Brain microvascular endothelial cell (primary cell): ENCODE measurements around the gene SLC9C1.

Source experiments
- DNase-seq: peaks from one replicate; pipeline ENCODE4 v3.0.0-alpha.2; 2020
- H3K27ac ChIP-seq: fragments of 250-450 bp; sonication (Bioruptor Pico); 2 replicates; pipeline ENCODE4 v1.5.1; 2020; ENCODE audit warnings: mild to moderate bottlenecking, moderate library complexity
- H3K27me3 ChIP-seq: fragments of 250-450 bp; sonication (Bioruptor Pico); replicated peaks from 2 replicates; pipeline ENCODE4 v1.5.1; 2020; ENCODE audit warnings: mild to moderate bottlenecking
- H3K36me3 ChIP-seq: fragments of 250-450 bp; sonication (Bioruptor Pico); replicated peaks from 2 replicates; pipeline ENCODE4 v1.5.1; 2020; ENCODE audit warnings: mild to moderate bottlenecking
- H3K4me3 ChIP-seq: 2 replicates; pipeline ENCODE4 v1.5.1; 2011; ENCODE audit warnings: low read depth, mild to moderate bottlenecking, control low read depth, low read length, moderate library complexity
- in situ Hi-C: cut with HindIII; loops from 2 replicates; pipeline ENCODE4 v1.10.0; 2017; ENCODE audit warnings: low sequenced_read_pairs, low pct_ligation_motif_present
- TF ChIP-seq, protein P1 (sequence below): IDR thresholded peaks from 2 replicates; pipeline ENCODE4 v1.5.1; 2011; ENCODE audit warnings: low read depth, mild to moderate bottlenecking, moderate library complexity, low read length, control low read depth, inconsistent platforms; ENCODE audit errors: missing control alignments

Gene SLC9C1

DNA sequence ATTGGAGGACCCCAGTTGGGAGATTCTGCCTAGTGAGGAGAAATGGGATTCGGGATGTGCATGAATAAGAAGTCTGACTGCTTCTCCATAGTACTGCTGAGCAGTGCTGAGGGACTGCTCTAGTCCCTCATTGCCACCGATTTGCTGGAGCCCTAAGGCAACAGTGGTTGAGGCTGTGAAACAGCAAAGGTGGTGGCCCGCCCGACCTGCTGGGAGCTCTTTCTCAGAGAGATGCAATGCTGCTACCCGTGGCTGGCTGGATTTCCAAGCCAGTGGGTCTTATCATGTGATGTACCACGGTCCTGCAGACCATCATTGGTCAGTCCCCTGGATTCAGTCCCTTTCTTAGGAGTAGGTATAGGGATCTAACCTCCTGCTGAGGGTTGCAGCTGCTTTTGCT, 118.4 kb downstream of the SLC9C1 start:
- TF ChIP-seq, protein P1, sequence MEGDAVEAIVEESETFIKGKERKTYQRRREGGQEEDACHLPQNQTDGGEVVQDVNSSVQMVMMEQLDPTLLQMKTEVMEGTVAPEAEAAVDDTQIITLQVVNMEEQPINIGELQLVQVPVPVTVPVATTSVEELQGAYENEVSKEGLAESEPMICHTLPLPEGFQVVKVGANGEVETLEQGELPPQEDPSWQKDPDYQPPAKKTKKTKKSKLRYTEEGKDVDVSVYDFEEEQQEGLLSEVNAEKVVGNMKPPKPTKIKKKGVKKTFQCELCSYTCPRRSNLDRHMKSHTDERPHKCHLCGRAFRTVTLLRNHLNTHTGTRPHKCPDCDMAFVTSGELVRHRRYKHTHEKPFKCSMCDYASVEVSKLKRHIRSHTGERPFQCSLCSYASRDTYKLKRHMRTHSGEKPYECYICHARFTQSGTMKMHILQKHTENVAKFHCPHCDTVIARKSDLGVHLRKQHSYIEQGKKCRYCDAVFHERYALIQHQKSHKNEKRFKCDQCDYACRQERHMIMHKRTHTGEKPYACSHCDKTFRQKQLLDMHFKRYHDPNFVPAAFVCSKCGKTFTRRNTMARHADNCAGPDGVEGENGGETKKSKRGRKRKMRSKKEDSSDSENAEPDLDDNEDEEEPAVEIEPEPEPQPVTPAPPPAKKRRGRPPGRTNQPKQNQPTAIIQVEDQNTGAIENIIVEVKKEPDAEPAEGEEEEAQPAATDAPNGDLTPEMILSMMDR: no peak
- in situ Hi-C loops: no loop called here
- H3K4me3 ChIP-seq: no peak overlapping the region
- H3K27ac ChIP-seq: no peak overlapping the region
- DNase-seq: no peak
- H3K36me3 ChIP-seq: no peaks in the 10 kb centered on the region
- H3K27me3 ChIP-seq: no peaks in the 10 kb centered on the region

DNA sequence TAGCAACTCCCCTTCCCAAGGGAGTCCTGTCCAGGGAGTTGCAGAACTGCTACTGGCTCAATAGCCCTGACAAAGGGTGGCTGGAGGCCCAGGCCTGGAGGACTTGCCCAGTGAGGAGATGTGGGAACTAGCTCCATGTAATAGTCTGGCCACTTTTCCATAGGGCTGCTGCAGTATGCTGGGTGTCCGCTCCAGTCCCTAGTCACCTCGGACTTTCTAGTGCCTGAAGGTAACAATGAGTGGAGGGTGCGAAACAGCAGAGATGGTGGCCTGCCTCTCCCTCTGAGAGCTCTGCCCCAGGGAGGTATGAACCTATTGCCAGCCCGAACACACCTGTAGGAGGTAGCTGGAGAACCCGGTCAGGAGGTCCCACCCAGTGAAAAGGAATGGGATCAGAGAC, 119.0 kb downstream of the SLC9C1 start:
- in situ Hi-C loops: no loop called here
- TF ChIP-seq, protein P1: no peak
- no peaks in the 10 kb centered on the region for H3K36me3 ChIP-seq
- H3K4me3 ChIP-seq: no peak overlapping the region
- no peak for DNase-seq
- no peak overlapping the region for H3K27ac ChIP-seq
- no peaks in the 10 kb centered on the region for H3K27me3 ChIP-seq

DNA sequence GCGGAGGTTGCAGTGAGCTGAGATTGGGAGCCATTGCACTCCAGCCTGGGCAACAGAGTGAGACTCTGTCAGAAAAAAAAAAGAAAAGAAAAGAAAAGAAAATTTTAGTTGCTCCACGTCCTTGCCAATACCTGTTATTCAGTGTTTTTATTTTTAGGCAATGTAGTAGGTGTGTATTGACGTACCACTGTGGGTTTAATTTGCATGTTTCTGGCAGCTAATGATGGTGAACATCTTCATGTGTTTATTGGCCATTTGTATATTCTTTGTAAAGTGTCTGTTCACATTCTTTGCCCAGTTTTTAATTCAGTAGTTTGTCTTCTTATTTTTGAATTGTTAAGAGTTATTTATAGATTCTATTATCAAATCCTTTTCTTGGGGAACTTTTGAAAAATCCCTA, 122.9 kb downstream of the SLC9C1 start:
- Histone ChIP-seq H3K27ac (no peak overlapping the region), H3K4me3 (no peak overlapping the region), H3K36me3 (no peaks in the 10 kb centered on the region), H3K27me3 (no peaks in the 10 kb centered on the region)
- DNase-seq: no peak
- in situ Hi-C loops: no loop called here
- TF ChIP-seq, protein P1: no peak

DNA sequence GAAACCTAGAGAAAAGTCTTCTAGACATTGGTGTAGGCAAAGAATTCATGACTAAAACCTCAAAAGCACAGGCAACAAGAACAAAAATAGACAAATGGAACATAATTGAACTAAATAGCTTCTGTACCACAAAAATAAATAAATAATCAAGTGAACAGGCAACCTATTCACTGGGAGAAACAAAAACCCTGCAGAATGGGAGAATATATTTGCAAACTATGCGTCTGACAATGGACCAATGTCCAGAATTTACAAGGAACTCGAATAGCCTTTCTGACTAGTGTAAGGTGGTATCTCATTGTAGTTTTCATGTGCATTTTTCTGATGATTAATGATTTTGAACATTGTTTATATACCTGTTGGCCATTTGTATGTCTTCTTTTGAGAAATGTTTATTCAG, 124.0 kb downstream of the SLC9C1 start:
- H3K36me3 ChIP-seq: no peaks in the 10 kb centered on the region
- in situ Hi-C loops: no loop called here
- no peak overlapping the region for H3K27ac ChIP-seq
- no peak overlapping the region for H3K4me3 ChIP-seq
- TF ChIP-seq, protein P1: no peak
- DNase-seq: no peak
- H3K27me3 ChIP-seq: no peaks in the 10 kb centered on the region

DNA sequence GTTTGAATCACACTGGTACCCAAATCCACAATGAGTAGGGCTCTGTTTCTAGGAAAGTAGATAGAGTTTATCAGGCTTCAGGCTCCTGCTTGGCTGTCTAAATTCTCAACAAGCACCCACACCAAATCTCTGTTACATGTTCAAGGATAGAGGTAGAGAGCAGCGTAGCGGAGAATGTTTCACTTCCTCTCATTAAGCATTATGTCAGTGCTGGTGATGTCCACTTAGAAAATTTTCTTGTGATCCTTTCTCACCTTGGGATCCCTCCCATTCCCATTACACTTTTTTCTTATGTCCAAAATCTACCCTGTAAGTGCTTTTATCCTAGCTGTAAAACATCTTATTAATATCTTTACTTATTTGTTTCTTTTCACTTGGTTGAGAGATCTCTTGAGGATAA, 126.3 kb downstream of the SLC9C1 start:
- no peak overlapping the region for H3K4me3 ChIP-seq

DNA sequence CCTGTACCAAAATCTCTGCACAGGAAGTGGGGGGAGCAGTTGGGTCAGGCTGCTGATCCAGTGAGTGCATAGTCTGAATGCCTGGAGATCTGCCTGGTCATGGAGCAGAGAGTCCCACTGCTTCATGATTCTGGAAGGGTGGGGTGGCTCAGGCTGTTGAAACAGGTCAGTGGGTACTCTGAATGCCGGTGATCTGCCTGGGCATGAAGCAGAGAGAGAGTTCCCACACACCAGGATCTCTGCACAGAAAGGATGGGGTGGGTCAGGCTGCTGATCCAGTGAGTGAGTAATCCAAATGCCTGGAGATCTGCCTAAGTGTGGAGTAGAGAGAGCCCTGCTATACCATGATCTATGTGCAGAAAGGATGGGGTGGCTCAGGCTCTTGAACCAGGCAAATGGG, 144.9 kb downstream of the SLC9C1 start:
- no peak overlapping the region for H3K27ac ChIP-seq
- in situ Hi-C loops: no loop called here
- no peaks in the 10 kb centered on the region for H3K27me3 ChIP-seq
- DNase-seq: no peak
- H3K4me3 ChIP-seq: no peak overlapping the region
- no peaks in the 10 kb centered on the region for H3K36me3 ChIP-seq
- TF ChIP-seq, protein P1: no peak

More for the DNA sequence above, 126.3 kb downstream of the SLC9C1 start:
- H3K27me3 ChIP-seq: no peaks in the 10 kb centered on the region
- no peak overlapping the region for H3K27ac ChIP-seq
- no peaks in the 10 kb centered on the region for H3K36me3 ChIP-seq
- DNase-seq: no peak
- TF ChIP-seq, protein P1: no peak
- in situ Hi-C loops: no loop called here
